Subcutaneous adipose tissue (tissue), 4 donors: Measurements from ENCODE around the gene USP34. TPM values are rescaled to one million over a fixed set of nuclear protein-coding genes. Genes with fewer than 3 reads are reported as not detected.

Source experiments
- total RNA-seq, 4 donors: library from RNA; depleted of rRNA; stranded (reverse); fragments of >200 nt; gene quantifications; one replicate each; pipeline ENCODE4 v1.1.0, GENCODE V29; 2016
- TF ChIP-seq, protein P1 (sequence below): fragments of 450-650 bp; IDR thresholded peaks from one replicate; pipeline ENCODE4 v1.5.1; 2016; ENCODE audit warnings: low read depth, mild to moderate bottlenecking, control low read depth, antibody characterized with exemption, moderate library complexity

The USP34 gene
- total RNA-seq, 4 donors from 2014 or later = 137 to 225 (median 148) TPM

DNA sequence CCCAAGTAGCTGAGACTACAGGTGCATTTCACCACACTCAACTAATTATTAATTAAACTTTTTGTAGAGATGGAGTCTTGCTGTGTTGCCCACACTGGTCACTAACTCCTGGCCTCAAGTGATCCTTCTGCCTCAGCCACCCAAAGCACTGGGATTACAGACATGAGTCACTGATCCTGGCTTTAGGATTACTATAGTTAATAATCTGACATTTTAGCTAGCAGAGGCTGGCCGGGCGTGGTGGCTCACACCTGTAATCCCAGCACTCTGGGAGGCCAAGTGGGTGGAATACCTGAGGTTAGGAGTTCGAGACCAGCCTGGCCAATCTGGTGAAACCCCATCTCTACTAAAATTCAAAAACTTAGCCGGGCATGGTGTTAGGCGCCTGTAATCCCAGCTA, 39.5 kb downstream of the USP34 start:
- TF ChIP-seq, protein P1, sequence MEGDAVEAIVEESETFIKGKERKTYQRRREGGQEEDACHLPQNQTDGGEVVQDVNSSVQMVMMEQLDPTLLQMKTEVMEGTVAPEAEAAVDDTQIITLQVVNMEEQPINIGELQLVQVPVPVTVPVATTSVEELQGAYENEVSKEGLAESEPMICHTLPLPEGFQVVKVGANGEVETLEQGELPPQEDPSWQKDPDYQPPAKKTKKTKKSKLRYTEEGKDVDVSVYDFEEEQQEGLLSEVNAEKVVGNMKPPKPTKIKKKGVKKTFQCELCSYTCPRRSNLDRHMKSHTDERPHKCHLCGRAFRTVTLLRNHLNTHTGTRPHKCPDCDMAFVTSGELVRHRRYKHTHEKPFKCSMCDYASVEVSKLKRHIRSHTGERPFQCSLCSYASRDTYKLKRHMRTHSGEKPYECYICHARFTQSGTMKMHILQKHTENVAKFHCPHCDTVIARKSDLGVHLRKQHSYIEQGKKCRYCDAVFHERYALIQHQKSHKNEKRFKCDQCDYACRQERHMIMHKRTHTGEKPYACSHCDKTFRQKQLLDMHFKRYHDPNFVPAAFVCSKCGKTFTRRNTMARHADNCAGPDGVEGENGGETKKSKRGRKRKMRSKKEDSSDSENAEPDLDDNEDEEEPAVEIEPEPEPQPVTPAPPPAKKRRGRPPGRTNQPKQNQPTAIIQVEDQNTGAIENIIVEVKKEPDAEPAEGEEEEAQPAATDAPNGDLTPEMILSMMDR = no peak

DNA sequence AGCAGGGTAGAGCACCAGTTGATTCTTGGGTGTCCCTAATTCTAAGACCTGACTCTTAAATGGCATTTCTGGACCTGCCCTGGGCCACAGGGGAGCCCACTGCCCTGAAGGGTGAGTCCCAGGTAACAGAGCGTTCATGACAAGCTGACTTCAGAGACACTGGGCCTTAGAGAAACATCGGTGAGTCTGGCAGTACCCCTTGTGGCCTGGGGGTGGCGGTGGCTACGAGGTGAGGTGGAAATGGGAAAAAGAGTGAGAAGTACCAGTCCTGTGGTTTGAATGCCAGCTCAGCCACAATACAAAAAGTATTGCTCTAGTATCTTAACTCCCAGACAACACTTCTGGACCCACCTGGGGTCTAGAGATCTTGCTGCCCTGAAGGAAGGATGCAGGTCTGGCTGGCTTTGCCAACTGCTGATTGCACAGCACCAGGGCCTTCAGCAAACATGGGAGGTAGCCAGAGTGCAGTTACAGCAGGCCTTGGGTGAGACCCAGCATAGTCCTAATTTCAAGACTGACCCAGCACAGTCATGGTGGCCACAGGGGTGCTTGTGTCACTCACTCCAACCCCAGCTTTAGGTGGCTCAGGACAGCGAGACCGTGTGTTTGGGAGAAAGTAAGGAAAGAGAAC, 44.5 kb downstream of the USP34 start:
- TF ChIP-seq, protein P1 = no peak

DNA sequence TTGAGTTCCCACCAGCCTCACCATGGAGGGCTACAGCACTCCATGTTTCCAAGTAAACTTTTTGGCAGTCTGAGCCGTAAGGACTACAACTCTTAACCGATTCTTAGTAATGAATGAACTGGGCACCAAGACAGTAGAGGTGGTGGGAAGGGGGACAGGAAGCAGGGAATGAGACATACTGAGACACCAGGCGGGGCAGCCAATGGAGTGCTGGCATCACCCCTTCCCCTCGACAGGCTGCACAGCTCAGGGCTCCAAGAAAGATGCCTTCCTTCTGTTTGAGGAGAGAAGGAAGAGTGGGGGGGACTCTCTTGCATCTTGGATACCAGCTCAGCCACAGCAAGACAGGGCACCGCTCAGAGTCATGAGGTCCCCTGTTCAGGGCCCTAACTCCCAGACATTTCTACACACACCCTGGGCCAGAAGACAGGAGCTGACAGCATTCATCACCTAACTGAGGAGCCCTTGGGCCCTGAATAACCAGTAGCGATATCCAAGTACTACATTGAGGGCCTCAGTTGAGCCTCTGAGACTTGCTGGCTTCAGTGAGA, 45.2 kb downstream of the USP34 start:
- TF ChIP-seq, protein P1 = no peak

- TF ChIP-seq, protein P1 = no peak
Measured at GRCh38 chr2:61423714-61424113, 47.2 kb downstream of the USP34 start.

- TF ChIP-seq, protein P1 = no peak
Measured at GRCh38 chr2:61421611-61422010, 49.3 kb downstream of the USP34 start.

DNA sequence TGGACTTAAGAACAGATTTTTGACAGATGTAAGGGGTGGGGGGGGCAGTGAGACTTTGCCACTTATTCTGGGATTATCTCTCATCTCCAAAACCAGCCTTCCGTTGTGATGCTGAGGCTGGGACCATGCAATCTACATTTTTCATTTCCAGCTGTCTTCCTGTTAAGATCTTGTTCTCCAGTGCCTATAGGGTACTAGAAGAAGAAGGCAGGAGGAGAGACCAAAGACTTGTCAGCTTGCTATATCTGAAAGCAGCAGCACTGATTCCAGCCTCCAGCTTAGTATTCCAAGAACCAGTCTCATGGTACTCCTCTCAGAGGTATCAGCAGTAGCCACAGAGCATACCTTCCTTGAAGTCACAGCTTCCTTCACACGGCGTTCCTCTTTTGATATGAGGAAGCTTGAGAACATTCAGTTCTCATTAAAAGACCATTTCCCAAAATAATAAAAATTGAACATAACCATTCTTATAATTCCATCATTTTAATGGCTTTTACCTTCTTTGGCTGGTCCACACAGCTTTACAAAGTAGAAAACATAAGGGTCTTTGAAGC, 49.8 kb downstream of the USP34 start:
- TF ChIP-seq, protein P1 = no peak

- TF ChIP-seq, protein P1 = no peak
Measured at GRCh38 chr2:61419570-61419969, 51.3 kb downstream of the USP34 start.
